ENCODE results near the gene CCDC178.

DNA sequence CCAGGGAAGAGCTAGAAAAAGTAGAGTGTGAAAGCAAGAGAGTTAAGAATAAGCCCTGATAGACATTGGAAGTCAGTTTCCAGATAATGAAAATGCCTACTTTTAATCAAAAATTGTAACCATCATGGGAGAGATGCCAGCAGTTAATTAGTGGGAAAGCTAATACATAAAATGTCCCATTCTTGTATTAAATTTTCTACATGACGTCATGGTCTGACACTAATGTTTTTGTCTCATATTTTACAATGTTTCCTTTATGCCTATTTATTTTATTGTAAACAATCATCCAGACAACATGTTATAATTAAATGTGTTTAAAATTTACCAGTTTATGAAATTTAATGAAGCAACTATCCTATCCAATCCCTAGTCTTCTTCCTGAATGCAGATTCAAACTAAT is 26.3 kb upstream of the CCDC178 start:
- TF ChIP-seq, protein P1, sequence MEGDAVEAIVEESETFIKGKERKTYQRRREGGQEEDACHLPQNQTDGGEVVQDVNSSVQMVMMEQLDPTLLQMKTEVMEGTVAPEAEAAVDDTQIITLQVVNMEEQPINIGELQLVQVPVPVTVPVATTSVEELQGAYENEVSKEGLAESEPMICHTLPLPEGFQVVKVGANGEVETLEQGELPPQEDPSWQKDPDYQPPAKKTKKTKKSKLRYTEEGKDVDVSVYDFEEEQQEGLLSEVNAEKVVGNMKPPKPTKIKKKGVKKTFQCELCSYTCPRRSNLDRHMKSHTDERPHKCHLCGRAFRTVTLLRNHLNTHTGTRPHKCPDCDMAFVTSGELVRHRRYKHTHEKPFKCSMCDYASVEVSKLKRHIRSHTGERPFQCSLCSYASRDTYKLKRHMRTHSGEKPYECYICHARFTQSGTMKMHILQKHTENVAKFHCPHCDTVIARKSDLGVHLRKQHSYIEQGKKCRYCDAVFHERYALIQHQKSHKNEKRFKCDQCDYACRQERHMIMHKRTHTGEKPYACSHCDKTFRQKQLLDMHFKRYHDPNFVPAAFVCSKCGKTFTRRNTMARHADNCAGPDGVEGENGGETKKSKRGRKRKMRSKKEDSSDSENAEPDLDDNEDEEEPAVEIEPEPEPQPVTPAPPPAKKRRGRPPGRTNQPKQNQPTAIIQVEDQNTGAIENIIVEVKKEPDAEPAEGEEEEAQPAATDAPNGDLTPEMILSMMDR (IDR thresholded peaks at IDR 0.05; ENCODE audit: extremely low read depth in 1 of 2, insufficient read depth in 1 of 2, low read depth in 1 of 2, low read length in 2 of 2): no peak
- TF ChIP-seq, protein P2, sequence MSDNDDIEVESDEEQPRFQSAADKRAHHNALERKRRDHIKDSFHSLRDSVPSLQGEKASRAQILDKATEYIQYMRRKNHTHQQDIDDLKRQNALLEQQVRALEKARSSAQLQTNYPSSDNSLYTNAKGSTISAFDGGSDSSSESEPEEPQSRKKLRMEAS (IDR thresholded peaks at IDR 0.05; ENCODE audit: insufficient read depth, insufficient read length): no peak
- TF ChIP-seq EZH2 (IDR thresholded peaks at IDR 0.05; ENCODE audit: borderline replicate concordance, low read depth, low read length, severe bottlenecking) (no peak), GATA2 (IDR thresholded peaks at IDR 0.05; ENCODE audit: insufficient read depth, insufficient read length, low read depth, low read length) (no peak), MYC (IDR thresholded peaks at IDR 0.05; ENCODE audit: low read depth, low read length) (no peak)
